Nephron (organoid): Measurements from ENCODE around the gene TMEM59.
"Not testable (repeated sequence)": the region's sequence is repeated elsewhere in the genome, so short reads cannot be mapped to it uniquely, and the experiment has no call there.

Experiments
- H3K27ac Mint-ChIP-seq, 3 experiments: 2 replicates each; pipeline ENCODE4 v1.8.0; 2020; ENCODE audit warnings: mixed read lengths in 3 of 3, mild to moderate bottlenecking in 2 of 3, moderate library complexity in 1 of 3
- H3K27me3 Mint-ChIP-seq: 2 replicates; pipeline ENCODE4 v1.8.0; 2021; ENCODE audit warnings: low read depth, mild to moderate bottlenecking, moderate library complexity, mixed read lengths
- H3K36me3 Mint-ChIP-seq: 2 replicates; pipeline ENCODE4 v1.8.0; 2020; ENCODE audit warnings: low read depth, mixed read lengths
- H3K4me1 Mint-ChIP-seq: 2 replicates; pipeline ENCODE4 v1.8.0; 2020; ENCODE audit warnings: mixed read lengths
- H3K4me3 Mint-ChIP-seq, 3 experiments: 2 replicates each; pipeline ENCODE4 v1.8.0; 2020; ENCODE audit warnings: mild to moderate bottlenecking in 3 of 3, mixed read lengths in 3 of 3, moderate library complexity in 2 of 3
- H3K9me3 Mint-ChIP-seq: 2 replicates; pipeline ENCODE4 v1.8.0; 2020; ENCODE audit warnings: mixed read lengths
- CTCF ChIP-seq, 3 experiments: fragments of 200-600 bp; sonication (generic); IDR thresholded peaks; one replicate each; pipeline ENCODE4 v1.5.0; 2021; ENCODE audit warnings: antibody characterized with exemption in 3 of 3; ENCODE audit not compliant: unreplicated experiment in 3 of 3

TMEM59 gene

GRCh38 chr1:54006508-54006907, 46.5 kb downstream of the TMEM59 start:
- no peaks in the 10 kb centered on the region for H3K36me3 Mint-ChIP-seq
- H3K27ac Mint-ChIP-seq, result no peak overlapping the region
- H3K9me3 Mint-ChIP-seq, result peaks cover 3% of the 10 kb centered on the region
- no peak for TF ChIP-seq CTCF (IDR thresholded peaks at IDR 0.05; ENCODE audit: unreplicated experiment in 3 of 3)
- no peak overlapping the region for H3K4me3 Mint-ChIP-seq
- H3K27me3 Mint-ChIP-seq, result peaks cover 25% of the 10 kb centered on the region
- H3K4me1 Mint-ChIP-seq, result no peaks in the 10 kb centered on the region

DNA sequence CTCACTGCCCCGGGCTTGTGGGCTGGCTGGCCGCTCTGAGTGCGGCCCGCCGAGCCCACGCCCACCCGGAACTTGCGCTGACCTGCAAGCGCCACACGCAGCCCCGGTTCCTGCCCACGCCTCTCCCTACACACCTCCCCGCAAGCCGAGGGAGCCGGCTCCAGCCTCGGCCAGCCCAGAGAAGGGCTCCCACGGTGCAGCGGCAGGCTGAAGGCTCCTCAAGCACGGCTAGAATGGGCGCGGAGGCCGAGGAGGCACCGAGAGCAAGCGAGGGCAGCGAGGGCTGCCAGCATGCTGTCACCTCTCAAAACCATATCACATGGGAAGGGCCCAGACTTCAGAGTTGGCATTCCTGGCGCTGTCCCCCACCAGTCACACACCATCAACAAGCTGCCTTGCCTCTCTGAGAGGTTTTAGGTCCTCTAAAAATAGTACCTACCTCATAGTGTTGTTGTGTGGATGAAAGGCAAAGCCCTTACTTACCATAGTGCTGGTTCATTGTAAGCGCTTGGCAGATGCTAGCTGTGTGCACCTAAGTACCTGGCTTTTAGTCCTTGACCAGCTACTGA, 48.4 kb downstream of the TMEM59 start:
- no peak for TF ChIP-seq CTCF (IDR thresholded peaks at IDR 0.05; ENCODE audit: unreplicated experiment in 3 of 3)
- no peak overlapping the region for H3K4me3 Mint-ChIP-seq
- H3K36me3 Mint-ChIP-seq, result no peaks in the 10 kb centered on the region
- no peaks in the 10 kb centered on the region for H3K4me1 Mint-ChIP-seq
- H3K27me3 Mint-ChIP-seq, result peaks cover 14% of the 10 kb centered on the region
- H3K9me3 Mint-ChIP-seq, result peaks cover 3% of the 10 kb centered on the region
- H3K27ac Mint-ChIP-seq, result no peak overlapping the region

DNA sequence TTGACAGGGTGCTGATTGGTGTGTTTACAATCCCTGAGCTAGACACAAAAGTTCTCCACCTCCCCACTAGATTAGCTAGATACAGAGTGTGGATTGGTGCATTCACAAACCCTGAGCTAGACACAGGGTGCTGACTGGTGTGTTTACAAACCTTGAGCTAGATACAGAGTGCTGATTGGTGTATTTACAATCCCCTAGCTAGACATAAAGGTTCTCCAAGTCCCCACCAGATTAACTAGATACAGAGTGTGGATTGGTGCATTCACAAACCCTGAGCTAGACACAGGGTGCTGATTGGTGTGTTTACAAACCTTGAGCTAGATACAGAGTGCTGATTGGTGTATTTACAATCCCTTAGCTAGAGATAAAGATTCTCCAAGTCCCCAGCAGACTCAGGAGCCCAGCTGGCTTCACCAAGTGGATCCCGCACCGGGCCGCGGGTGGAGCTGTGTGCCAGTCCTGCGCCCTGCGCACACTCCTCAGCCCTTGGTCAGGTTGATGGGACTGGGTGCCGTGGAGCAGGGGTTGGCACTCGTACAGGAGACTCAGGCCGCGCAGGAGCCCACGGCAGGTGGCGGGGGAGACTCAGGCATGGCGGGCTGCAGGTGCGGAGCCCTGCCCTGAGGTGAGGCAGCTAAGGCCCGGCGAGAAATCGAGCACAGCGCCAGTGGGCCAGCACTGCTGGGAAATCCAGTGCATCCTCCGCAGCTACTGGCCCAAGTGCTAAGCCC, 49.1 kb downstream of the TMEM59 start:
- H3K36me3 Mint-ChIP-seq, H3K4me1 Mint-ChIP-seq, H3K27ac Mint-ChIP-seq, H3K4me3 Mint-ChIP-seq, H3K9me3 Mint-ChIP-seq: not testable (repeated sequence)
- H3K27me3 Mint-ChIP-seq, result peaks cover 12% of the 10 kb centered on the region

- peaks cover 8% of the 10 kb centered on the region for H3K27me3 Mint-ChIP-seq
- H3K36me3 Mint-ChIP-seq, result no peaks in the 10 kb centered on the region
- no peak for TF ChIP-seq CTCF (IDR thresholded peaks at IDR 0.05; ENCODE audit: unreplicated experiment in 3 of 3)
- peaks cover 3% of the 10 kb centered on the region for H3K9me3 Mint-ChIP-seq
- no peak overlapping the region for H3K27ac Mint-ChIP-seq
- H3K4me3 Mint-ChIP-seq, result no peak overlapping the region
- no peaks in the 10 kb centered on the region for H3K4me1 Mint-ChIP-seq
Measured at GRCh38 chr1:54003249-54003646, 49.8 kb downstream of the TMEM59 start.

DNA sequence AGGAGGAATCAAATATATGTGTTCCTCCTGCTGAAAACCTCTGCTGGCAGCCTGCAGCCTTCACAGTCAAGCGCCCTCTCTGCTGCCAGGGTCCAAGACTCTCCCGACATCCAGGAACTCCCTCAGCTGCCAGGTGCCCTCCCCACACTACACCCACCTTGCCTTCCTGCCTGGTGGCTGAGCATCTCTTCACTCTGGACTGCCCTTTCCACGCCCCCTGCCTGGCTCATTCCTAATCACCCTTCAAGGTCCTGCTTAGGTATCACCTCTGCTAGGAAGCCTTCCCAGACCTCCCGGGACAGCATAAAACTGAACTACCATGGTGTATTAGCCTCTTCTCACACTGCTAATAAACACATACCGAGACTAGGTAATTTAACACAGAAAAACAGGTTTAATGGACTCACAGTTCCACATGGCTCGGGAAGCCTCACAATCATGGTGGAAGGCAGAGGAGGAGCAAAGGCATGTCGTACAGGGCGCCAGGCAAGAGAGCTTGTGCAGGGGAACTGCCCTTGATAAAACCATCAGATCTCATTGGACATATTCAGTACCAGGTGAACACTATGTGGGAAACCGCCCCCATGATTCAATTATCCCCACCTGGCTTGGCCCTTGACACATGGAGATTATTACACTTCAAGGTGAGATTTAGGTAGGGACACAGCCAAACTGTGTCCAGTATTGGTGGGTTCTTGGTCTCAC, 50.3 kb downstream of the TMEM59 start:
- H3K36me3 Mint-ChIP-seq, result no peaks in the 10 kb centered on the region
- H3K27me3 Mint-ChIP-seq, result peaks cover 8% of the 10 kb centered on the region
- no peak overlapping the region for H3K27ac Mint-ChIP-seq
- no peak for TF ChIP-seq CTCF (IDR thresholded peaks at IDR 0.05; ENCODE audit: unreplicated experiment in 3 of 3)
- peaks cover 3% of the 10 kb centered on the region for H3K9me3 Mint-ChIP-seq
- no peaks in the 10 kb centered on the region for H3K4me1 Mint-ChIP-seq
- H3K4me3 Mint-ChIP-seq, result no peak overlapping the region

DNA sequence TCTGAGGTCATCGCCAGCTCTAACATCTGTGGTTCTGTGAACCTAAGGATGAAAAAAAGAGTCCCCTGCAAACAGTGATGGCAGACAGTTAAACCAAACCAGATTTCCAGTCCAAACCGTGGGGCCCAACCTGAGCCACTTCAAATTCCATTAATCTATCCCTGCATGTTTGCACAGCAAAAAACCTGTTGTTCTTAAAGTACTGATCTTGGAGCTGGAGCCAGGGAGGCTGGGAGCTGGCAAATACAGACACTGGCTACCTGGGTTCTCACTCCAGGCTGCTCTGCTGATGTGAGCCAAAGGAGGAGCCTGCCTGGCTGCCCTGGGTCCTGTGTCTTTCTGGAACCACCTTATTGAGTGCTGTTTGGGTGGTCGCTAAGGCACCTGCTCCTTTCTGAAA, 51.4 kb downstream of the TMEM59 start:
- TF ChIP-seq CTCF (IDR thresholded peaks at IDR 0.05; ENCODE audit: unreplicated experiment in 3 of 3), result no peak
- Mint-ChIP-seq H3K4me3 (no peak overlapping the region), H3K27ac (no peak overlapping the region), H3K36me3 (no peaks in the 10 kb centered on the region), H3K27me3 (peaks cover 4% of the 10 kb centered on the region), H3K9me3 (peaks cover 3% of the 10 kb centered on the region), H3K4me1 (no peaks in the 10 kb centered on the region)
